ENCODE measurements around the gene SLC41A3.

Gene SLC41A3

GRCh38 chr3:126119008-126119675, 35.2 kb upstream of the SLC41A3 start:
- no peak for DNase-seq

GRCh38 chr3:126118591-126118990, 34.7 kb upstream of the SLC41A3 start:
- no peak for DNase-seq

- DNase-seq, result no peak
Measured at GRCh38 chr3:126117786-126118185, 33.9 kb upstream of the SLC41A3 start.

- DNase-seq, result no peak
Measured at GRCh38 chr3:126117212-126117611, 33.3 kb upstream of the SLC41A3 start.

GRCh38 chr3:126116526-126116925, 32.6 kb upstream of the SLC41A3 start:
- DNase-seq, result no peak

GRCh38 chr3:126114443-126115386, 30.8 kb upstream of the SLC41A3 start:
- no peak for DNase-seq

- no peak for DNase-seq
Measured at GRCh38 chr3:126113733-126114442, 30.0 kb upstream of the SLC41A3 start.

GRCh38 chr3:126113238-126113555, 29.3 kb upstream of the SLC41A3 start:
- no peak for DNase-seq

- no peak for DNase-seq
Measured at GRCh38 chr3:126112531-126113237, 28.8 kb upstream of the SLC41A3 start.

- DNase-seq, result no peak
Measured at GRCh38 chr3:126111566-126112475, 27.9 kb upstream of the SLC41A3 start.

- DNase-seq, result no peak
Measured at GRCh38 chr3:126111126-126111551, 27.2 kb upstream of the SLC41A3 start.

GRCh38 chr3:126110431-126111125, 26.7 kb upstream of the SLC41A3 start:
- no peak for DNase-seq

- no peak for DNase-seq
Measured at GRCh38 chr3:126109880-126110235, 25.9 kb upstream of the SLC41A3 start.

GRCh38 chr3:126109146-126109879, 25.4 kb upstream of the SLC41A3 start:
- DNase-seq, result no peak

- DNase-seq, result no peak
Measured at GRCh38 chr3:126108676-126109050, 24.7 kb upstream of the SLC41A3 start.

GRCh38 chr3:126107957-126108675, 24.2 kb upstream of the SLC41A3 start:
- no peak for DNase-seq

GRCh38 chr3:126107203-126107939, 23.4 kb upstream of the SLC41A3 start:
- DNase-seq, result no peak

GRCh38 chr3:126106336-126107202, 22.6 kb upstream of the SLC41A3 start:
- no peak for DNase-seq
